Measurements from ENCODE around the gene SEC22C.

SEC22C gene

GRCh38 chr3:42515976-42516375, 65.8 kb downstream of the SEC22C start:
- no peaks in the 10 kb centered on the region for H3K4me1 ChIP-seq
- no peak overlapping the region for H3K4me2 ChIP-seq (ENCODE audit: low read length)
- H3K36me3 ChIP-seq (ENCODE audit: control insufficient read depth, insufficient read depth, low read length): no peaks in the 10 kb centered on the region
- H3K9me3 ChIP-seq (ENCODE audit: control insufficient read depth, low read length): no peaks in the 10 kb centered on the region
- no peaks in the 10 kb centered on the region for H3K27me3 ChIP-seq (ENCODE audit: control insufficient read depth, insufficient read depth, low read length)
- no peak overlapping the region for H3K4me3 ChIP-seq (ENCODE audit: low read depth, low read length)
- no peaks in the 10 kb centered on the region for H3K79me2 ChIP-seq
- H3K9ac ChIP-seq: no peak overlapping the region
- H3K27ac ChIP-seq: no peak overlapping the region
- TF ChIP-seq, protein P1, sequence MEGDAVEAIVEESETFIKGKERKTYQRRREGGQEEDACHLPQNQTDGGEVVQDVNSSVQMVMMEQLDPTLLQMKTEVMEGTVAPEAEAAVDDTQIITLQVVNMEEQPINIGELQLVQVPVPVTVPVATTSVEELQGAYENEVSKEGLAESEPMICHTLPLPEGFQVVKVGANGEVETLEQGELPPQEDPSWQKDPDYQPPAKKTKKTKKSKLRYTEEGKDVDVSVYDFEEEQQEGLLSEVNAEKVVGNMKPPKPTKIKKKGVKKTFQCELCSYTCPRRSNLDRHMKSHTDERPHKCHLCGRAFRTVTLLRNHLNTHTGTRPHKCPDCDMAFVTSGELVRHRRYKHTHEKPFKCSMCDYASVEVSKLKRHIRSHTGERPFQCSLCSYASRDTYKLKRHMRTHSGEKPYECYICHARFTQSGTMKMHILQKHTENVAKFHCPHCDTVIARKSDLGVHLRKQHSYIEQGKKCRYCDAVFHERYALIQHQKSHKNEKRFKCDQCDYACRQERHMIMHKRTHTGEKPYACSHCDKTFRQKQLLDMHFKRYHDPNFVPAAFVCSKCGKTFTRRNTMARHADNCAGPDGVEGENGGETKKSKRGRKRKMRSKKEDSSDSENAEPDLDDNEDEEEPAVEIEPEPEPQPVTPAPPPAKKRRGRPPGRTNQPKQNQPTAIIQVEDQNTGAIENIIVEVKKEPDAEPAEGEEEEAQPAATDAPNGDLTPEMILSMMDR (IDR thresholded peaks at IDR 0.05): no peak
- H2AFZ ChIP-seq: no peak overlapping the region

- Histone ChIP-seq H3K27me3 (ENCODE audit: control insufficient read depth, insufficient read depth, low read length) (no peaks in the 10 kb centered on the region), H3K4me2 (ENCODE audit: low read length) (no peak overlapping the region), H3K4me3 (ENCODE audit: low read depth, low read length) (no peak overlapping the region), H2AFZ (no peak overlapping the region), H3K4me1 (no peaks in the 10 kb centered on the region), H3K79me2 (no peaks in the 10 kb centered on the region), H3K27ac (no peak overlapping the region), H3K9ac (no peak overlapping the region), H3K36me3 (ENCODE audit: control insufficient read depth, insufficient read depth, low read length) (no peaks in the 10 kb centered on the region), H3K9me3 (ENCODE audit: control insufficient read depth, low read length) (no peaks in the 10 kb centered on the region)
- TF ChIP-seq, protein P1 (IDR thresholded peaks at IDR 0.05): no peak
Measured at GRCh38 chr3:42515391-42515916, 66.3 kb downstream of the SEC22C start.

DNA sequence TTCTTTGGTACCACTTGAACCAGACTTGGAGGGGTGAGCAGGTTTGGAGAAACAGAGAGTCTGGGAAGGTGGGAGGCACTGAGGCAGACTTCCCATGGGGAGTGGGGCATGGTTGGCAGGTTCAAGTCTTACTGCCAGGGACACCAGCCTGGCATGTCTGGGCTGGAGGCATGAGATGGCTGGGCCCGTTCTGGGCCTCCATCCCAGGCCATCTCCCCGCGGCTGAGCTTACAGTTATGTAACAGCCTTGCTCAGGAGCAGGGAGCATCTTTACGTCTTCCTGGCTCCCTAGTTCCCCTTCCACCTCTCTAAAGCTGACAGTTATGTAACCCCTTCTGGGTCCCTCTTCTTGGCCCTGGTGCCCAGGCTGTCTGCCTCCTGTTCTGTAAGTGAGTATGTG, 66.9 kb downstream of the SEC22C start:
- H3K27ac ChIP-seq: no peak overlapping the region
- no peak overlapping the region for H2AFZ ChIP-seq
- H3K4me1 ChIP-seq: no peaks in the 10 kb centered on the region
- no peaks in the 10 kb centered on the region for H3K79me2 ChIP-seq
- no peak overlapping the region for H3K9ac ChIP-seq
- no peaks in the 10 kb centered on the region for H3K36me3 ChIP-seq (ENCODE audit: control insufficient read depth, insufficient read depth, low read length)
- H3K4me3 ChIP-seq (ENCODE audit: low read depth, low read length): no peak overlapping the region
- TF ChIP-seq, protein P1 (IDR thresholded peaks at IDR 0.05): no peak
- no peaks in the 10 kb centered on the region for H3K9me3 ChIP-seq (ENCODE audit: control insufficient read depth, low read length)
- H3K4me2 ChIP-seq (ENCODE audit: low read length): no peak overlapping the region
- H3K27me3 ChIP-seq (ENCODE audit: control insufficient read depth, insufficient read depth, low read length): no peaks in the 10 kb centered on the region

DNA sequence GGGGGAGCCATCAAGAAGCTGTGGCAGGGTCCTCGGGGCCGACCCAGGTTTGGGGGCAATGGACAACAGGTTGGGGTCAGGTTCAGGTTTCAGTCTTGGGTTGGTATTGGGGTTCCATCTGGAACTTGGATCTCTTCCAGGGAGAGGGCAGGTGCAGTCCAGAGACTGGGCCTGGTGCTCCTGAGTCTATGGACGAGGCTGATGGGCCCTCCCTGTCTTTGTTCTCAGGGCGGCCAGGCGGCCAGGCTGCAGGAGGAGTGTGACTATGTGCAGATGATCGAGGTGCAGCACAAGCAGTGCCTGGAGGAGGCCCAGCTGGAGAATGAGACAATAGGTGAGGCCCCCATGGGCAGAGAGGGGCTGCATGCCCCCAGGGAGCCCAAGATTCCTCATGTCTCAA, 68.2 kb downstream of the SEC22C start:
- Histone ChIP-seq H3K27me3 (ENCODE audit: control insufficient read depth, insufficient read depth, low read length) (no peaks in the 10 kb centered on the region), H3K4me1 (no peaks in the 10 kb centered on the region), H3K79me2 (no peaks in the 10 kb centered on the region), H2AFZ (no peak overlapping the region), H3K9ac (no peak overlapping the region), H3K4me3 (ENCODE audit: low read depth, low read length) (no peak overlapping the region), H3K9me3 (ENCODE audit: control insufficient read depth, low read length) (no peaks in the 10 kb centered on the region), H3K4me2 (ENCODE audit: low read length) (no peak overlapping the region), H3K27ac (no peak overlapping the region), H3K36me3 (ENCODE audit: control insufficient read depth, insufficient read depth, low read length) (no peaks in the 10 kb centered on the region)
- TF ChIP-seq, protein P1 (IDR thresholded peaks at IDR 0.05): no peak

- Histone ChIP-seq H3K27ac (no peak overlapping the region), H3K4me2 (ENCODE audit: low read length) (no peak overlapping the region), H3K36me3 (ENCODE audit: control insufficient read depth, insufficient read depth, low read length) (no peaks in the 10 kb centered on the region), H3K4me1 (no peaks in the 10 kb centered on the region), H3K9me3 (ENCODE audit: control insufficient read depth, low read length) (no peaks in the 10 kb centered on the region), H3K9ac (no peak overlapping the region), H3K79me2 (no peaks in the 10 kb centered on the region), H3K4me3 (ENCODE audit: low read depth, low read length) (no peak overlapping the region), H2AFZ (no peak overlapping the region), H3K27me3 (ENCODE audit: control insufficient read depth, insufficient read depth, low read length) (no peaks in the 10 kb centered on the region)
- TF ChIP-seq, protein P1 (IDR thresholded peaks at IDR 0.05): no peak
Measured at GRCh38 chr3:42513121-42513520, 68.6 kb downstream of the SEC22C start.

All from parathyroid adenoma (tissue), 2 donors.